Lower leg skin (tissue), 4 donors: ENCODE data around the gene PGLYRP1. TPM values are rescaled to one million over a fixed set of nuclear protein-coding genes. Genes with fewer than 3 reads are reported as not detected.

Source experiments
- DNase-seq, 2 donors: peaks; one replicate each; pipeline ENCODE4 v3.0.0-alpha.2; 2019; ENCODE audit warnings: low spot score in 2 of 2
- H3K4me3 ChIP-seq: fragments of 200-600 bp; sonication (generic); 2 replicates; pipeline ENCODE4 v1.5.1; 2017; ENCODE audit warnings: mild to moderate bottlenecking, low read depth; ENCODE audit not compliant: poor library complexity, severe bottlenecking
- POLR2A ChIP-seq, 2 donors: fragments of 450-650 bp; IDR thresholded peaks; one replicate each; pipeline ENCODE4 v1.6.1; 2016 to 2017; ENCODE audit warnings: antibody characterized with exemption in 2 of 2, mild to moderate bottlenecking in 1 of 2, moderate library complexity in 1 of 2
- WGBS, 2 donors: methylation state at CpG; one replicate each; pipeline ENCODE4 v1.1.5; 2018; 5-methylcytosine and 5-hydroxymethylcytosine counted together
- intact Hi-C: fragments of 100-400 bp; cut with DNase I; formaldehyde crosslinking; loops from one replicate; pipeline ENCODE4 v1.15.0; 2023; ENCODE audit warnings: low total_unique reads
- total RNA-seq, 4 donors: library from RNA; depleted of rRNA; stranded (reverse); fragments of >200 nt; gene quantifications; one replicate each; pipeline ENCODE4 v1.1.0, GENCODE V29; 2016
- TF ChIP-seq, protein P1 (sequence below), 3 donors: fragments of 450-650 bp; IDR thresholded peaks; one replicate each; pipeline ENCODE4 v1.5.1; 2016; ENCODE audit warnings: antibody characterized with exemption in 3 of 3, mild to moderate bottlenecking in 3 of 3, moderate library complexity in 2 of 3

The PGLYRP1 gene
- total RNA-seq, 4 donors from 2014 or later, result not detected

DNA sequence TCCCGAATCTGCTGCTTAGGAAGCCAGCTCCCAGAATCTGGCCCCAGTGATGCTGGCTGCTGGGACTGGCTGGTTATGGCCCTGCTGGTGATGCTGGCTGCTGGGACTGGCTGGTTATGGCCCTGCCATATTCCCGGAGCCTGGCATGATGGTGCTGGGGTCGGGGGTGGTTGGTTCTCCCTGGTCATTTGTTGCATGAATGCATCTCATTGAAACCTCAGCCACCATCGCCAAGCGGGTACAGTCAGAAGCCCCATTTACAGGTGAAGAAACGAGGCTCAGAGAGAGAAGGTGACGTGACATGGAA lies 2.1 kb downstream of the PGLYRP1 start:
- WGBS, 2 donors, result 54 to 69% methylated on average over 7 of the region's 7 CpGs

DNA sequence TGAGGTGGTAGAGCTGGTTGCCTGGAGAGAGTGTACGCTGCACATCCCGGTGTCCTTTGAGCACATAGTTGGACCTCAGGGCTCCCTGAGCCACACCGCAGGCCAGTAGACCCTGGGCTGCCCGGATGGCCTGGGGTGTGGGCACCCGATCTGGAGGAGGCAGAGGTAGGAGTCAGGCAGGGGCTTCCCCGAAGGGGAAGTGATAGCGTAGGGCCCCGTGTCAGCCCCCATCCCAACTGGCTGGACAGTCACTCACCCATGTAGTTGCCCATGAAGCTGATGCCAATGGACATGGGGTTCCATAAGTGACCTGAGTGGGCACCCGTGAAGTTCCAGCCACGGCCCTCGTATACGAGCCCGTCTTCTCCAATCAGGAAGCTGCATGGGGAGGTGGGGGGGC lies 3.6 kb downstream of the PGLYRP1 start:
- intact Hi-C loops, result no loop called here
- 90 to 92% methylated on average over 11 to 13 of the region's 13 CpGs for WGBS, 2 donors

More for the DNA sequence above, 2.1 kb downstream of the PGLYRP1 start:
- DNase-seq, result no peak
- no peak overlapping the region for H3K4me3 ChIP-seq
- no peak for TF ChIP-seq POLR2A (IDR thresholded peaks at IDR 0.05)
- TF ChIP-seq, protein P1, sequence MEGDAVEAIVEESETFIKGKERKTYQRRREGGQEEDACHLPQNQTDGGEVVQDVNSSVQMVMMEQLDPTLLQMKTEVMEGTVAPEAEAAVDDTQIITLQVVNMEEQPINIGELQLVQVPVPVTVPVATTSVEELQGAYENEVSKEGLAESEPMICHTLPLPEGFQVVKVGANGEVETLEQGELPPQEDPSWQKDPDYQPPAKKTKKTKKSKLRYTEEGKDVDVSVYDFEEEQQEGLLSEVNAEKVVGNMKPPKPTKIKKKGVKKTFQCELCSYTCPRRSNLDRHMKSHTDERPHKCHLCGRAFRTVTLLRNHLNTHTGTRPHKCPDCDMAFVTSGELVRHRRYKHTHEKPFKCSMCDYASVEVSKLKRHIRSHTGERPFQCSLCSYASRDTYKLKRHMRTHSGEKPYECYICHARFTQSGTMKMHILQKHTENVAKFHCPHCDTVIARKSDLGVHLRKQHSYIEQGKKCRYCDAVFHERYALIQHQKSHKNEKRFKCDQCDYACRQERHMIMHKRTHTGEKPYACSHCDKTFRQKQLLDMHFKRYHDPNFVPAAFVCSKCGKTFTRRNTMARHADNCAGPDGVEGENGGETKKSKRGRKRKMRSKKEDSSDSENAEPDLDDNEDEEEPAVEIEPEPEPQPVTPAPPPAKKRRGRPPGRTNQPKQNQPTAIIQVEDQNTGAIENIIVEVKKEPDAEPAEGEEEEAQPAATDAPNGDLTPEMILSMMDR (IDR thresholded peaks at IDR 0.05), result no peak
- intact Hi-C loops, result no loop called here

DNA sequence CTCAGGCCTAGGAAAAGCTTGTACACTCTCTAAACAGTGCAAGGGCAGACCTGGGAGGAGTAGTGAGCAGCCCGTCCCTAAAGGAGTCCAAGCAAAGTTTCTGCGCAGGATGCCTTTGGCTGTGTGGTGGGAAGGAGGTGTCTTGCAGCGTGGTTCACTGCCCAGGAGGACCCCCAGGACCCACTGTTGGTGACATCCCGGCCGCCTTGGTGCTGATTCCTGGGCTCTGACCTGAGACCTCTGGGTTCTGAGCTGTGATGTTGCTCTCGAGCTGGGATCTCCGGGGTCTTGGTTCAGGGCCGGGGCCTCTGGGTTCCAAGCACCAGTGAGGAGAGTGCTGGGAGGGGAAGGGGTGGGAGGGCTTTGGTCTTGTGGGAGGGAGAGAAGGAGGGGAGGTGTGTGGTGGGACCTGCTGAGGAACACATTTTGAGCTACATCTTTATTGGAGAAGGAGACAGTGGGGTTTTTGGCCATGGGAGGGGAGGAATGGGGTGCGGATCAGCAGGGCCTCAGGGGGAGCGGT lies 4.1 kb downstream of the PGLYRP1 start:
- 94% methylated on average over 10 of the region's 10 CpGs for WGBS, 2 donors
- DNase-seq, result no peak
- no peak overlapping the region for H3K4me3 ChIP-seq
- intact Hi-C loops, result no loop called here
- TF ChIP-seq, protein P1 (IDR thresholded peaks at IDR 0.05), result no peak
- no peak for TF ChIP-seq POLR2A (IDR thresholded peaks at IDR 0.05)

More for the DNA sequence above, 3.6 kb downstream of the PGLYRP1 start:
- DNase-seq, result no peak
- no peak for TF ChIP-seq POLR2A (IDR thresholded peaks at IDR 0.05)
- TF ChIP-seq, protein P1 (IDR thresholded peaks at IDR 0.05), result no peak
- no peak overlapping the region for H3K4me3 ChIP-seq

DNA sequence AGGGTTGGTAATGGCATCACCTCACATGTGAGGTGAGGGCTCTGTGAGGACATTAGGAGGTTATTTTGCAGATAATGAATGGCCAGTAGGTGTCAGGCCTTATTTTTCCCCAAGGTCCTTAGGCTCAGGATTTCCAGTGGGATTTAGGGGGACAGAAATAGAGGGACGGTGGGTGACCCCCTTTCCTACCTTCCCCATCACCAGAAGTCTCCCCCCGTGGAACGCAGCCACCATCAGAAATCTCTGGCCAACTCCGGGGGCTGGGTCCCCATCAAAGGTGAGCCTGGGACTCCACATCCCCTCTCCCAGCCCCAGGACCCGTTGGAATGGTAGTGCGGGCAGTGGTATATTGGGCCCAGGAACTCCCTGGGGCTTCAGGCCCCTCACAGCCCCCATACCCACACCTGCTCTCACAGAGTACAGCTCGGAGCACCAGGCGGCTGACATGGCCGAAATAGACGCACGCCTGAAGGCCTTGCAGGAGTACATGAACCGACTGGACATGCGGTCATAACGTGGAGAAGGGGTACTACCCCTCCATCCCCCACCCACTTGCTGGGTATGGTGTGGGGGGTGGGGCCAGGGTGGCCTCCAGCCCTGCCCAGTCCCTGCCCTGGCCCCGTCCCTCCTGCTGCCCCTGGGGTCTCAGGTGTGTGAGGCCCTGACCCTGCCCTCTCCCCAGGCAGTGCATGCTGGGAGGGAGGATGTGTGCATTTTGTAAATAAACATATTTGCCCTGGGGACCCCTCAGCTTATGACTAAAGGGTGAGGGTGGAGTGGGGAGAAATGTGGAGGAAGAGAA lies 4.8 kb downstream of the PGLYRP1 start:
- intact Hi-C loops, result no loop called here
- DNase-seq, result no peak
- TF ChIP-seq, protein P1 (IDR thresholded peaks at IDR 0.05), result no peak
- TF ChIP-seq POLR2A (IDR thresholded peaks at IDR 0.05), result no peak
- H3K4me3 ChIP-seq, result no peak overlapping the region
- 96 to 98% methylated on average over 15 of the region's 15 CpGs for WGBS, 2 donors

DNA sequence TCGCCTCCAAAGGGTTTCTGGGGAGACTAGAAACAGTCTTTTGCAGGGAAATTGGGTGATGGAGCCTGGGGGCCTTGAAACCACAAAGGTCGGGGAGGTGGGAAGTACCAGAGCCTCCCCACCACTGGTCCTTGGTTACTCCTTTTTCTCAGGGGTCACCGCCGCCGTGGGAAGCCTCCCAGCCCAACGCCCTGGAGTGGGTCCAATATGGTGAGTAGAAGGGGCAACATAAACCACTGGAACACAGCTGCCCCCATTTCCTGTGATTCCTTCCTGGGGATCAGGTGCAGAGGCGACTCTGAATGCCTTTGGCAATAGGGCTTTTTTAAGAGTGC lies 5.8 kb downstream of the PGLYRP1 start:
- WGBS, 2 donors, result 42 to 46% methylated on average over 7 of the region's 7 CpGs
- intact Hi-C loops, result no loop called here
- no peak for TF ChIP-seq POLR2A (IDR thresholded peaks at IDR 0.05)
- TF ChIP-seq, protein P1 (IDR thresholded peaks at IDR 0.05), result no peak
- no peak overlapping the region for H3K4me3 ChIP-seq
- DNase-seq, result no peak
